Measurements from ENCODE around the gene WFS1.

WFS1 gene

DNA sequence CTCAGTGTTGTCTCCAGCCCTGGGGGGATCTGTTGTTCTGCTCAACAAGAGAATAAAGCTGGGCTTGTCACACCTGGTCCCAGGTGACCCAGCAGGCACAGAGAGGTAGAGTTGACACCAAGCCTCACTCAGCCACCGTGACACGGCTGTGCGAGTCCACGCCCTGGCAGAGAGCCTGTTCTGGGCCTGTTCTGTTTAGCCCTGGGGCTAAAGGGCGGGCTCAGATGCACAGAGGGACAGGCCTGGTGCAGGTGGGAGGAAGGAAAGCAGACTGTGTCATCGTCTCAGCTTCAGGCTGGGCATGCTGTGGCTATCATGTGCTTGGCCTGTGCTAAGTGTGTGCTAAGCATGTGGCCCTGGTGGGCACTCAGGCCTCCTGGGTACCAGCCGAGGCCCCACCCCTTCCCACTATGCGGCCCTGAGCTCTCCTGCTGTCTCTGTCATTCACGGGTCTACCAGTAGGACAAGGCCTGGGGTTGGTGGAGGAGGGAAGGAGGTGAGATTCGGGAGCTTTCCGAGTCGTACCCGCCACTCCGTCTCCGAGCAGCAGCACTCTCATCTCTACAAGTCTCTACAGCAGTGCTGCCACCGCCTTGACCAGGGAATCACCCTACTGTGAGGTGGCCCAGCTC is 10.8 kb downstream of the WFS1 start:
- no peak for DNase-seq (ENCODE audit: low read depth)

DNA sequence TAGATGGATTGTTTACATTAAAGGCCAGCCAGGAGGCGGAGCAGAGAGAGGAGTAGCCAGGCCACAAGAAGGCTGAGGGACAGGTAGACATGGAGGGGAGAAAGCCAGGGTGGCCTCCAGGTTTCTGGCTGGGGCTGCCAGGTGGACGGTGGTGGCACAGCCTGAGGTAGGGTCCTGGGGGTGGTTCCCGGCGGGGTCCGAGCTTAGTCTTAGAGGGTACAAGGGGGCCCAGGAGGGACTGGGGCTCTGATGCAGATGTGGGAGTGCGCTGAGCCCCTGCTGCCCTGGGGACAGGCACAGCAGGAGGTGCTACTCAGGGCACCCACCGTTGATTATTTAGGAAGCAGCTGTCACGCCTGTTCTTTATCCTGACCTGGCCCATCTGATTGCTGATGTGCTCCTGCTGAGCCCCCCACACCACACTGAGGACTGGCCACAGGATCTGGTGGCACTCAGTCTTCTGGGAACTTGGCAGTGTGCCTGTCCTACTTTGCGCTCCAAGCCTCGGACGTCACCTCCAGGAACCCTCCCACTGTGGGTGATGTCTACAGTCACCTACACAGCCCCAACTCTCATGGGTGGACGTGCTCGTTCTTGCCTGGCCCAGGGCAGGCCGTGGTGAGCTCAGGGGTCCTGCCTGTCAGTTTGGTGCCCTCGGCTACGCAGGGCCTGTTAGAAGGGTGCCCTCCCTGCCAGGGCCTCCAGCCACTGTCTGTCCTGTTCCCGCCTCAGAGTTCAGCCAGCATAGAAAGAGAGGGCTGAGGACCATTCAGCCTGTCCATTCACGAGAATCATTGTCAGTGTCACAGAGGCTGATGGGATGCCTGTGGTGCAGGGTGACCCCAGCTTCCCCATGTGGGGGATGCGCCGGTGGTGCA is 12.0 kb downstream of the WFS1 start:
- DNase-seq (ENCODE audit: low read depth): no peak

DNA sequence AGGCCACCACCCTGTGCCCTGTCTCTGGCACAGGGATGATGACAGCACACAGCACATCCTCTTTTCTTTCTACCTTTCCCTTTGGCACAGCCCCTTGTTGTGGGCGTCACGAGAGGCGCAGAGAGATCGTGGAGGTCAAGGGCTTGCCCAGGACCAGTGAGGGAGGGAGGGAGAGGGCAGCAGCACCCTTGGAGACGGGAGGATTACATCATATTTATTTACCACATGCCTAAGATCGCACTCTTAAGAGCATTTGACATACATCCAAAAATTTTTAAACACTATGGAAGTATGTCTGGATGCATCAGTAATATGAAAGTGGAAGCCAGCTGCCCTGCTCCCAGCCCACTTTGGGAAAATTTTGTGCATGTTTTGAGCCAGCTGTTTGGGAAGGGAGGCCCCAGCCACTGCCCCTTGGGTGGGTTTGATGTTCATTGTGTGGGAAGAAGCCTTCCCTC is 12.7 kb downstream of the WFS1 start:
- no peak for DNase-seq (ENCODE audit: low read depth)

DNA sequence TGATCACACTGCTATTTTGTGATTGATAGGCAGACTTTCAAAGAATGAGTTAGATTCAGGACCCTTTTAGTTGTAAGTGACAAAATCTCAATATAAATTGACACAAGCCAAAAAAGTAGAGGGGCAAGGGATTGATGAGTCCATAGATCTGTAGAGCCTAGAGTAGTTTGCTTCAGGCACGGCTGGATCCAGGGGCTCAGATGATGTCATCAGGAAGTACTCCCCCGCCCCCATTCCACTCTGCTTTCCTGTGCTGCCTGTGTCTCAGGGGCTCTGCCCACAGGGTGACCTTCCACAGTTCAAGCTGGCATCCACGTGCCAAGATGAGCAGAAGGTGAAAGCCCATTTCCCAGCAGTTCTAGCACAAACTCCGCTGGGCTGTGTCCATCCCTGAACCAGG is 13.6 kb downstream of the WFS1 start:
- no peak for DNase-seq (ENCODE audit: low read depth)

DNA sequence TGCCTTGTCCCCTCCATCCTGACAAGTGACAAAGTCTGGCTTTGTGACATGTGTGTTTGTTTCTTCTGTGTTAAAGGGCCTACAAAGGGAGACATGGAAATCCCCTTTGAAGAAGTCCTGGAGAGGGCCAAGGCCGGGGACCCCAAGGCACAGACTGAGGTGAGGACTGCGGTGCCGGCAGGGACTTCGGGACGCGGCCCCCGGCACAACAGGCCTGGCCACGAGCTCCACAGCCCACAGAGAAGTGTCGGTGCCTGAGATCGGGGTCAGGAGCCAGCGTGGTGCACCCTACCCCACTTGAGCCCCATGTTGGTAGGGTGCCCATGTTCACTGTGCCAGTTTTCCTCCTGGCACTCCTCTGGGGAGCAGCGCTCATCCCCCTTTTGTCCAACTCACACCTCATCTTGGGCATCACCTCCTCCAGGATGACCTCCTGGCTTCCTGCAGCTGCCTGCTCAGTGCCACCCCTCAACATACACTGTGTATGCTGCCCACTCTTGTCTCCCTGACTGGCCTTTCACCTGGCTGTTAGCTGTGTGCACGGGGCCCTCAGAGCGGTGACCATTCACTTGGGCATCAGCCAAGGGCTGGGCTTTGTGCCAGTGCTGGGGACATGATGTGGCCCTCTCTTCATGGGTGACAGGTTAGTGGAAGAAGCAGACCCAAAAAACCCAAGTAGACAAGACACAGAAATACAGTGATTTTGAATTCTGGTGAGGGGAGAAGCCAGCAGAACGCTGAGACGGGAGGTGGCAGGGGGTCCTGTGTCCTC is 17.6 kb downstream of the WFS1 start:
- no peak for DNase-seq (ENCODE audit: low read depth)

DNA sequence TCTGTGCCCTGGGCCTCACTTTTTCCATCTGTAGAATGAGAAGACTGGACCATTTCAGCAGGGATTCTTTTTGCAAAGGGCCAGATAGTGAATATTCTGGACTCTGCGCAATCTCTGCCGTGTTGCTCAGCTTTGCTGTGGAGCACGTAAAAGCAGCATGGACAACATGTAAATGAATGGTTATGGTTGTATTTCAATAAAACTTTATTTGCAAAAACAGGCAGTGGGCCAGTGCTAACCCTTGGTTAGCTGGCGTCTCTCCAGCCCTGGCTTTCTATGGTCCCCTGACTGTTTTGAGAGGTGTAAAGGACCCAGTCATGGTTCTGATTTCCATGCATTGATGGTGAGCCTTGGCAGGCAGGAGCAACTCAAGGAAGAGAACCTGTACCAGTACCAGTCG is 18.7 kb downstream of the WFS1 start:
- DNase-seq (ENCODE audit: low read depth): no peak

DNA sequence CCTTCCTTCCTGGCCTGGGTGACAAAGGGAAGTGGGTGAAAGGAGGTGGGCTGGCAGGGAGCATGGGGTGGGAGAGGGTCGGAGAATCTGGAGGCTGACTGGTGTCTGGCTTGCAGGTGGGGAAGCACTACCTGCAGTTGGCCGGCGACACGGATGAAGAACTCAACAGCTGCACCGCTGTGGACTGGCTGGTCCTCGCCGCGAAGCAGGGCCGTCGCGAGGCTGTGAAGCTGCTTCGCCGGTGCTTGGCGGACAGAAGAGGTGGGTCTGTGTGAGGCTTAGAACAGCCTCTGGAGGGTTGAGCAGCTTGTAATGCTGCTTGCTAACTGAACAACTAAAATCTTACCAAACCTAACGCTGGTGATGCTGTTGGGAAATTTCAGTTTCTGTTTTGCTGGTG is 19.2 kb downstream of the WFS1 start:
- DNase-seq (ENCODE audit: low read depth): no peak

DNA sequence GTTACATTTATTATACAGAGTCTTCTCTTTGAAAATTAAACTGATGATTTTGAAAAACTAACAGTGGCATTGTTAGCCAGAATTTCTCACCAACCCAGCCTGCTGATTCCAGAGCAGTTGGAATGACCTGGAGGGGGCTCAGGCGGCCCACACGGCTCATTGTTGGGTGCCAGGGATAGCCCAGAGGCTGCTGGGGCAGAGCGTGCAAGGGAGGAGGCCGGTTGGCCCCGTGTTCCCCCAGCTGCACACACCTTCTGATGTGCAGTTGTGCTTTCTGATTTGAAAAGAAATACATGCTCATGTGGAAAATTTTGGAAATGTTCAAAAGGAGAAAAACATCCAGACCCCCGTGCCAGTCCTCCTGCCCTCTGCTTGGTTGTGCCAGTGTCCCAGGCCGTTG is 20.6 kb downstream of the WFS1 start:
- DNase-seq (ENCODE audit: low read depth): no peak

DNA sequence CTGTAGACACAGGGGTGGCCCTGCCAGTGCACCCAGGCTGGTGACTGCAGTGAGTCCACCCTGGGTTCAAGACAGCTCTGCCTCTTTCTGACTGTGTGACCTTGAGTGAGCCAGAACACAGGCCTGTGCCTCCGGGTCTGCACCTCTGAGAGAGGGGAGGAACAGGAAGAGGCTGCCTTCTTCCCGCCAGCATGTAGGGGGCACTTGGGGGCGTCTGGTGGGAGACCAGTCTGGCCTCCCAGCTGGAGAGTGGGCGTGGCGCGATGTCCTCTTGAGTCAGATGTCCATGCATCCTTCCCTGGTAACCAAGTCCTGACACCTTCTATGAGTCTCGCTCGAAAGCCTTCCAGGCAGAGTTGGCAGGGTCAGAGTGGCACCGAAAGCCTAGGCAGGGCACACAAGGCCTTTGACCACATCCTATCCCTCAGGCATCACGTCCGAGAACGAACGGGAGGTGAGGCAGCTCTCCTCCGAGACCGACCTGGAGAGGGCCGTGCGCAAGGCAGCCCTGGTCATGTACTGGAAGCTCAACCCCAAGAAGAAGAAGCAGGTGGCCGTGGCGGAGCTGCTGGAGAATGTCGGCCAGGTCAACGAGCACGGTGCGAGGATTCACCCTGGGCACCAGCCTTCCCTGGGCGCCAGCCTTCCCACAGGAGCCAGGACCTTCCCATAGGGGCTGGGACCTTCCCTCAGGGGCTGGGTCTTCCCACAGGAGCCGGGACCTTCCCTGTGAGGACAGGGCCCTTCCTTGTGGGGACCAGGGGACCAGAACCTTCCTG is 21.3 kb downstream of the WFS1 start:
- DNase-seq (ENCODE audit: low read depth): no peak

DNA sequence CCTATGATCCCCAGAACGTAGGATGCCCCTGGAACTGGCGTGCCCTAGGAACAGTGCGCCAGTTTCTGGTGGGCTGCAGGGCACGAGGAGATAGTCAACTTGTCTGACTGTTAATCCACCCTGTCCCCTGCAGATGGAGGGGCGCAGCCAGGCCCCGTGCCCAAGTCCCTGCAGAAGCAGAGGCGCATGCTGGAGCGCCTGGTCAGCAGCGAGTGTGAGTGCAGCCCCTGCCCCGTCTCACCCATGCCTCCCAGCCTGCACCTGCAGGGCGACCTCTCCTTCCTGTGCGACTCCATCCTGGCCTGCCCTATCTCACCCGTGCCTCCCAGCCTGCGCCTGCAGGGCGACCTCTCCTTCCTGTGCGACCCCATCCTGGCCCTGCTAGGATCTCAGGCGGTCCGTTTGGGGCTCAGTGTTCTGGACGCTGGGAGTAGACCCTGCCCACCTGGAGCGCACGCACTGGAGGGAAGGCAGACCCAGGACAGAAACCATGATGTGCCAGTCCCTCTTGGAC is 22.2 kb downstream of the WFS1 start:
- no peak for DNase-seq (ENCODE audit: low read depth)

DNA sequence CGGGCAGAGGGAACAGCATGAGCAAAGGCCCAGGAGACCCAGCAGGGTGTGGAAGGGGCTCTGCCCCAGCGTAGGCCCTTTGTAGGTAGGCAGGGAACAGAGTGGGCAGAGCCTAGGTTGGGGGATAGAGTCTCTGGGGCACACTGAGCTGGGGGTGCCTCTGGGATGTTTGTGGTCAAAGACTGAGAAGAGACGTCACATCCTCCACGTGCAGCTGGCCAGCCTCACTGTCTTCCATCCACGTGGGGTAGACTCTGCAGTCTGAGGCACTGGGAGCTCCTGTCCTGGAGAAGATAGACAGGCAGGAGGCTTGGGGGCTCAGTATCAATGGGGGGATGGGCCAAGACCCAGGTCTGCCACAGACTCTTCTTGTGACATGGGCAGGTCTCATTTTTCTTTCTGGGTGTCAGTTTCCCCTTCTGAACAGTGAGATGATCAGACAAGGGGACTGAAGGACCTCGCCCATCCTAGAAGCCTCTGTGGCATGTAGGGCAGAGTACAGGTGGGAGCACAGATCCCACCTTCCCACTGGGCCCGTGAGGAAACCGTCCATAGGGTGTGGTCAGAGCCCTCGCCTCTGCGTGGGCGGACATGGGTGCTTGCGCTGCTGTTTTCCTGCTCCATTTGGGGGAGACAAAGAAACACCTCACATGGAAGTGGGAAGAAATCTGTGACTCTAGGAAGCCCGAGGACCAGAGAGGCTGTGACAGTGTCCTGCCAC is 22.9 kb downstream of the WFS1 start:
- DNase-seq (ENCODE audit: low read depth): no peak

DNA sequence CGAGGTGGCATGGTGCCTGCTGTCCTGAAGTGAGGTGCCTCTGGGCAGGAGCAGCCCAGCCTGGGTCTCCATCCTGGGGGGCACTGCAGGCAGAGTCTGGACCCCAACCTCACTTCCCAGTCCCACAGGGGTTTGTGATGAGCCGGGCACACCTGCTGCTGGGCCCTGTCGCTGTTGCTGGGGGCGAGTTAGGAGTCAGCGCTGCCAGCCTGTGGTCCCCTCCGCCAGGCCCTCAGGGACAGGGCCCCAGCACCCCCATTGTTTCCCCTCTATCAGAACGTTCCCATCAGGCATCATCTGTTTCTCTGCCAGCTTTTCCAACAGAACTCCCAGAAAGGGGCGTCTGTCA is 23.4 kb downstream of the WFS1 start:
- DNase-seq (ENCODE audit: low read depth): no peak

DNA sequence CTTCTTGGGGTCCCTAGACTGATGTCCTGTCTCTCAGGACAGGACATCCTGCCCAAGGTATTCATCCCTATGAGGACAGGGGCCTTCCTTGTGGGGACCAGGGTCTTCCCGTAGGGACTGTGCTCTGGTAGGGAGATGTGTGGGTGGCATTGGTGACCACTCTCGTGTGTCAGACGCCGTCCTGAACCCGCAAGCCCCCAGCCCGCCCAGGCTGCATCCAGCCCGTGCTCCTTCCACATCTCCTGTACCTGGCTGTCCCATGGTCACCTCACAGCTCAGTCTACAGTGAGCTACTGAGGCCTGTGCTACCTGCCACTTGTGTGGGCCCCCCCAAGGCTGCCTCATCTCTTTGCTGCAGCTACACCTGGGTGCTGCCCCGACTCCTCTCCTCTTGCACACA is 24.0 kb downstream of the WFS1 start:
- DNase-seq (ENCODE audit: low read depth): no peak

DNA sequence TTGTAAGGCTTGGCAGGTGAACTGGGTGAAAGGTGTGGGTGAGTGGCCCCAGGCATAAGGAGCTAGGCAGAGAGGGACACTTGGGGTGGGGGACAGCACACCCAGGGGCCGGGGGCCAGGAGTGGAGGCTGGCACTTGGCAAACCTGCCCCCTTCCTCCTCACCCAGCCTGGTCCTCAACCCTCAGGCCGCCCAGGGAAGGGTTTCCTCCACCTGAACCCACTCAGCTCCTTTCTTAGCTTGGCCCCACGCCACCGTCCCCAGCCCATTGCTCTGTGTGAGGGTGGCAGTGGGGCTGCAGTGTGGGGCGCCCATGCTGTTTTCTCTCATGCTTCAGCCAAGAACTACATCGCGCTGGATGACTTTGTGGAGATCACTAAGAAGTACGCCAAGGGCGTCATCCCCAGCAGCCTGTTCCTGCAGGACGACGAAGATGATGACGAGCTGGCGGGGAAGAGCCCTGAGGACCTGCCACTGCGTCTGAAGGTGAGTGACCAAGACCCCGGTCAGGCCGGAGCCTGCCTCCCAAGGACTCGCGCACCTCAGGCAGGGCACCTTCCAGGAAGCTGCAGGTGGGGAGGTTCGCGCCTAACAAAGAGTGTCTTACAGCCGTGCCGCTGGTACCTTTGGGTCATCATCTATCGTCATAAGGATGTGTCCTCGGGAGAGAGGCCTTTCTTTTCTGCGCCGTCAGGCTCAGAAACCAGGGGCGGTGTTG is 25.2 kb downstream of the WFS1 start:
- no peak for DNase-seq (ENCODE audit: low read depth)

DNA sequence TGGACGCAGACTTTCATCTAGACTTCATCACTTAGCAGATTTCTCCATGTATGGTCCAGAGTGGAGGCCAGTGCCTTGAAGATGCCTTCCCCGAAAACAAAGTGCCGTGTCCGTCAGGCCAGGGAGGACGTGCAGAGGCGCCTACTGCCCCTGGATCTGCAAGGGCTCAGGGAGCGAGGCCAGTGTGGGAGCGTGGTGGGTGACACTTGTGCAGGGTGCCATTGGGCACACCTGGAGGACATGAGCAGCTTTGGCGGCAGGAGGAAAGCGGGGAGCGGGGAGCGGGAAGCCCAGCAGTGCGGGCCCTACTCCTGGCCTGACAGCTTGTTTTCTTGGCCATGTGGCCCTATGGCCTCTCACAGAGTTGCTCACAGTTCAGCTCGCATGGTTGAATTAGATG is 25.8 kb downstream of the WFS1 start:
- no peak for DNase-seq (ENCODE audit: low read depth)

DNA sequence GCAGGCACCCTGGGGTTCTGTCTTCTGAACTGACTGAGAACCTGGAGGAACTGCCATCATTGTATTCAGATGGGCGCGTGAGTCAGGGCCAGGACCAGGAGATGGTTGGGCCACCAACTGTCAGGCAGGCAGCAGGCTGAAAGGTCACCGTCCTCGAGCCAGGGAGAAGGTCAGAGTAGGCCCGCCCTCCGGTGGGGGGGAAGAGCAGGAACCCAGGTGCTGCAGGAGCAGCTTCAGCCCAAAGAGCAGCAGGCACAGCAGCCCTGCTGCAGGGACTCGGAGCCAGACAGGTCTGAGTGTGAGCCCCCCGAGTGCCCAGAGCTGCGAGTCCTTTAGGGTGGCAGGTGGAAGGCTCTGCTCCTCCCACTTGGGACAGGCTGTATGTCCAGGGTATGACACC is 26.4 kb downstream of the WFS1 start:
- DNase-seq (ENCODE audit: low read depth): no peak

DNA sequence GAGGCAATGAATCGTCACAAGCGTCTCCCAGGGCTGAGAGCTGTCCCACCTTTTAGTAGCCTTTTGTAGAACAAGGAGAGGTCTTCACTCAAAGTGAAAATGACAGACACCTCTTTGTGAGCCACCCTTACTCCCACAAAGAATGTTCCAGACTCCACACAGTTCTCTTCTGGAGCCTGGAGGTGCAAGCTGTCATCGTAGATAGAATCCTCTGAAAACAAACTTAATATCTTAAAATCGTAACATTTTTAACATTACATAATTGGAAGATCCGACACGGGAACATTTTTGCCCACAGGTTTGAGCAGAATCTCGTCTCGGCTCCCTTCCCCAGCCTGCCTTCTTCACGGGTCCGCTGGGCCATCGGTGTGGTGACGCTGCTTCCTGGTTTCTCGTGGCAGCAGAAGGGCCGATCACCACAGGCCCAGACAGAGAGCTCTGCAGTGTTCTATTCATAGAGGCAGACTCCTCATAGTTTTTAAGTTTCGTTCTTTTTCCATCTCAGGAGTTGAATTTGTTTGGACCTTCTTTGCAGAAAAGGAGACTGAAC is 27.7 kb downstream of the WFS1 start:
- DNase-seq (ENCODE audit: low read depth): no peak

DNA sequence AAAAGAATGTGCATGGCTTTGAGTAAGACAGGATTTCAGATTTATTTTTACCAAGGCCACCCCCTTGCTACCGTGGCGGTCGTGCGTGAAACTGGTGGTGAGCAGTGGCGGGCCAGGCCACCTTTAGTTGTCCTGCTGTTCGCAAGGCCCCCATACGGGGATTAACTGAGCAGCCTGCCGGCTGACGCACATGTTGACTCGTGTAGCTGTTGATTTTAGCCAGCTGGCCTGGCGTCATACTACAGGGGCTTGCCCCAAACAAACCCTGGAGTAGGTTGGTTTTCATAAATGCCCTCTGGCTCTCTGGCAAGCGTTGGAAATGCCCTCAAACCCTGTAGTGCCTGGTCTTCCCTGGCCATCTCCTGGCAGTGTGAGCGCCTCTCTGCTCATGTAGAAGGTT is 28.4 kb downstream of the WFS1 start:
- DNase-seq (ENCODE audit: low read depth): no peak

DNA sequence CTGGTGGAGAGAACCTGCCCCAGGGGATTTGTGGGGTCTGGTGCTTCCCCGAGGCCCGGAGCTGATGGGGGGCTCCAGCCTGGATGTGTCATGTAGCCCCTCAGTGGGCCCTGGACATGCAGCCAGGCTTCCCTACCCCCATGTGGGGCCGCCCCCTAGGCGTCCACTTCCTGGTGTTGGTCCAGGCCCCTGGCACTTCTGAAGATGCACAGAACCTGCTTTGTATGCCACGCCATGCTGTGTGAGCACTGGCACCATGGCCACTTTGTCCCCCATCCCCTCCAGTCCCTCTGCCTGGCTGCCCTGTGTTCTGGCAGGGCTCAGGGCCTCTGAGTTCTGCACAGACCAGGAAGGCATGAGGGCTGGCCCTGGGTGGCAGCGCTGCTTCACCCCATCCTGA is 29.2 kb downstream of the WFS1 start:
- no peak for DNase-seq (ENCODE audit: low read depth)

DNA sequence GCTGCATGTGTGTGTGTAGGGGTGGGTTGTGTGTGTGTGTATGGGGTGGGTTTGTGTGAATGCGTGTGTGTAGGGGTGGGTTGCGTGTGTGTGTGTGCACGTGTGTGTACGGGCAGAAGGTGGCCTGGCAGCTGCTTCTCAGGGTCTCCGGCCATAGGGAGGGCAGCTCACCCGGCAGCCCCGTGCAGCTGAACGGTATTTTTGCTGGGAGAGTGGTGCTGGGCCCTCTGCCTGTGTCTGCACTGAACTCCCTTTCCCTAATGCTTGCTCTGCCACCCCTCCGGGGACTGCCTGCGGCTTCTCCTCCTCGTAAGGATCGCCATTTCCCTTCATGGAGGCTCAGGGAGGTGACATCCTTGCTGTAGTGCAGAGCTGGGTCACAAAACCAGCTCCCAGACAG is 30.2 kb downstream of the WFS1 start:
- DNase-seq (ENCODE audit: low read depth): no peak

Data from activated T-helper 1 cell treated with Interleukin-2 at 50 U/mL for 16 hours (primary cell).